SKM-1 treated with dmso at 0.1 percent for 144 hours (cell line): ENCODE data around the gene NEO1.
"Not testable (repeated sequence)": the region's sequence is repeated elsewhere in the genome, so short reads cannot be mapped to it uniquely, and the experiment has no call there.

Experiments used
- DNase-seq: peaks from one replicate; lab custom pipeline; 2025; ENCODE audit not compliant: unreplicated experiment; lab: John Stamatoyannopoulos, UW

The NEO1 gene

GRCh38 chr15:73139041-73139743 is 86.9 kb downstream of the NEO1 start:
- no peak for DNase-seq

- no peak for DNase-seq
Observed at GRCh38 chr15:73139744-73140553, 87.7 kb downstream of the NEO1 start.

- no peak for DNase-seq
Observed at GRCh38 chr15:73141216-73141900, 89.1 kb downstream of the NEO1 start.

GRCh38 chr15:73142802-73143762 is 90.8 kb downstream of the NEO1 start:
- DNase-seq = no peak

- DNase-seq = no peak
Observed at GRCh38 chr15:73143763-73144155, 91.5 kb downstream of the NEO1 start.

- DNase-seq = no peak
Observed at GRCh38 chr15:73146419-73146818, 94.2 kb downstream of the NEO1 start.

GRCh38 chr15:73150831-73151230 is 98.6 kb downstream of the NEO1 start:
- DNase-seq = no peak

GRCh38 chr15:73153024-73153423 is 100.8 kb downstream of the NEO1 start:
- no peak for DNase-seq

- DNase-seq = no peak
Observed at GRCh38 chr15:73153447-73153846, 101.2 kb downstream of the NEO1 start.

GRCh38 chr15:73156431-73157191 is 104.3 kb downstream of the NEO1 start:
- no peak for DNase-seq

- no peak for DNase-seq
Observed at GRCh38 chr15:73161546-73161945, 109.3 kb downstream of the NEO1 start.

- no peak for DNase-seq
Observed at GRCh38 chr15:73165435-73165834, 113.2 kb downstream of the NEO1 start.

GRCh38 chr15:73165844-73166243 is 113.6 kb downstream of the NEO1 start:
- DNase-seq = no peak

GRCh38 chr15:73166711-73167110 is 114.4 kb downstream of the NEO1 start:
- not testable (repeated sequence) for DNase-seq

- DNase-seq = no peak
Observed at GRCh38 chr15:73168487-73168886, 116.2 kb downstream of the NEO1 start.

GRCh38 chr15:73171711-73172110 is 119.4 kb downstream of the NEO1 start:
- no peak for DNase-seq

GRCh38 chr15:73172508-73172907 is 120.2 kb downstream of the NEO1 start:
- DNase-seq = no peak

GRCh38 chr15:73174171-73174570 is 121.9 kb downstream of the NEO1 start:
- DNase-seq = no peak

GRCh38 chr15:73175382-73175781 is 123.1 kb downstream of the NEO1 start:
- DNase-seq = no peak

- no peak for DNase-seq
Observed at GRCh38 chr15:73176598-73176997, 124.3 kb downstream of the NEO1 start.
